Measurements from ENCODE around the gene RABGGTA.

- TF ChIP-seq CTCF (IDR thresholded peaks at IDR 0.05; ENCODE audit: low read depth, low read length): no peak
- no peak for TF ChIP-seq EZH2phosphoT487 (IDR thresholded peaks at IDR 0.05; ENCODE audit: low read depth)
Measured at GRCh38 chr14:24278424-24278823, 7.0 kb upstream of the RABGGTA start.
